Amniotic stem cell (primary cell): ENCODE results near the gene METTL25.

Experiments used
- DNase-seq: peaks from one replicate; lab custom pipeline; 2025; lab: John Stamatoyannopoulos, UW

Gene METTL25

GRCh38 chr12:82470906-82471512 lies 112.7 kb downstream of the METTL25 start:
- DNase-seq, result no peak

GRCh38 chr12:82473111-82473754 lies 114.9 kb downstream of the METTL25 start:
- DNase-seq, result no peak

GRCh38 chr12:82474181-82474797 lies 116.0 kb downstream of the METTL25 start:
- no peak for DNase-seq

GRCh38 chr12:82474798-82475184 lies 116.5 kb downstream of the METTL25 start:
- DNase-seq, result no peak

- no peak for DNase-seq
Measured at GRCh38 chr12:82475211-82475610, 116.9 kb downstream of the METTL25 start.

GRCh38 chr12:82476511-82476910 lies 118.2 kb downstream of the METTL25 start:
- DNase-seq, result no peak

- no peak for DNase-seq
Measured at GRCh38 chr12:82479511-82479910, 121.2 kb downstream of the METTL25 start.

- no peak for DNase-seq
Measured at GRCh38 chr12:82480606-82481005, 122.3 kb downstream of the METTL25 start.

GRCh38 chr12:82481954-82482353 lies 123.6 kb downstream of the METTL25 start:
- no peak for DNase-seq

GRCh38 chr12:82486524-82487235 lies 128.4 kb downstream of the METTL25 start:
- DNase-seq, result no peak

GRCh38 chr12:82504409-82504808 lies 146.1 kb downstream of the METTL25 start:
- DNase-seq, result no peak

GRCh38 chr12:82505150-82505549 lies 146.8 kb downstream of the METTL25 start:
- DNase-seq, result no peak

GRCh38 chr12:82507686-82508085 lies 149.4 kb downstream of the METTL25 start:
- no peak for DNase-seq

- DNase-seq, result no peak
Measured at GRCh38 chr12:82510386-82510785, 152.1 kb downstream of the METTL25 start.

- DNase-seq, result no peak
Measured at GRCh38 chr12:82514880-82515279, 156.6 kb downstream of the METTL25 start.

- DNase-seq, result no peak
Measured at GRCh38 chr12:82515652-82516051, 157.3 kb downstream of the METTL25 start.

GRCh38 chr12:82517027-82517426 lies 158.7 kb downstream of the METTL25 start:
- DNase-seq, result no peak

- no peak for DNase-seq
Measured at GRCh38 chr12:82517808-82518207, 159.5 kb downstream of the METTL25 start.

- DNase-seq, result no peak
Measured at GRCh38 chr12:82519510-82519909, 161.2 kb downstream of the METTL25 start.

GRCh38 chr12:82522285-82522684 lies 164.0 kb downstream of the METTL25 start:
- no peak for DNase-seq

- DNase-seq, result no peak
Measured at GRCh38 chr12:82522762-82523161, 164.4 kb downstream of the METTL25 start.

GRCh38 chr12:82523996-82524395 lies 165.7 kb downstream of the METTL25 start:
- DNase-seq, result no peak

- DNase-seq, result no peak
Measured at GRCh38 chr12:82524641-82525040, 166.3 kb downstream of the METTL25 start.
